OCI-LY1 (cell line): Measurements from ENCODE around the gene CCNT2.

Source experiments
- H2AFZ ChIP-seq: fragments of 200-600 bp; sonication (generic), shearing (Covaris generic); 2 replicates; pipeline ENCODE4 v1.6.0; 2014; ENCODE audit warnings: antibody characterized with exemption, mild to moderate bottlenecking, low read length
- H3F3A ChIP-seq: fragments of 200-600 bp; sonication (generic), shearing (Covaris generic); 2 replicates; pipeline ENCODE4 v1.6.0; 2014; ENCODE audit warnings: mild to moderate bottlenecking, antibody characterized with exemption, low read length, moderate library complexity; ENCODE audit not compliant: insufficient read depth
- H3K27ac ChIP-seq: fragments of 200-600 bp; sonication (generic); 2 replicates; pipeline ENCODE4 v1.5.1; 2014; ENCODE audit warnings: low read length, mixed run types, mild to moderate bottlenecking, low read depth; ENCODE audit not compliant: poor library complexity, severe bottlenecking
- H3K27me3 ChIP-seq: fragments of 200-600 bp; sonication (generic); 2 replicates; pipeline ENCODE4 v1.6.0; 2014; ENCODE audit warnings: antibody characterized with exemption, mild to moderate bottlenecking, low read length, moderate library complexity; ENCODE audit not compliant: insufficient read depth
- H3K36me3 ChIP-seq: fragments of 200-600 bp; sonication (generic); 2 replicates; pipeline ENCODE4 v1.6.1; 2014; ENCODE audit warnings: mild to moderate bottlenecking, antibody characterized with exemption, low read length, moderate library complexity, mixed read lengths; ENCODE audit not compliant: insufficient read depth
- H3K4me1 ChIP-seq: fragments of 200-600 bp; sonication (generic); 2 replicates; pipeline ENCODE4 v1.5.1; 2014; ENCODE audit warnings: mild to moderate bottlenecking, low read length, moderate library complexity; ENCODE audit not compliant: insufficient read depth, severe bottlenecking
- H3K4me2 ChIP-seq: fragments of 200-600 bp; sonication (generic), shearing (Covaris generic); 2 replicates; pipeline ENCODE4 v1.6.1; 2014; ENCODE audit warnings: low read length
- H3K4me3 ChIP-seq: fragments of 200-600 bp; sonication (generic); 2 replicates; pipeline ENCODE4 v1.5.1; 2014; ENCODE audit warnings: low read length, low read depth, mild to moderate bottlenecking, mixed read lengths; ENCODE audit not compliant: poor library complexity, severe bottlenecking
- H3K79me2 ChIP-seq: fragments of 200-600 bp; shearing (Covaris generic); 2 replicates; pipeline ENCODE4 v1.6.1; 2016; ENCODE audit warnings: mixed run types, low read length, mixed read lengths; ENCODE audit not compliant: insufficient read depth
- H3K9ac ChIP-seq: fragments of 200-600 bp; sonication (generic), shearing (Covaris generic); 2 replicates; pipeline ENCODE4 v1.6.1; 2014; ENCODE audit warnings: mild to moderate bottlenecking, low read length, mixed read lengths
- H3K9me2 ChIP-seq: fragments of 200-600 bp; sonication (generic), shearing (Covaris generic); 2 replicates; pipeline ENCODE4 v1.6.1; 2014; ENCODE audit warnings: low read depth, mild to moderate bottlenecking, low read length, mixed read lengths
- H3K9me3 ChIP-seq: fragments of 200-600 bp; shearing (Covaris generic); 2 replicates; pipeline ENCODE4 v1.6.1; 2014; ENCODE audit warnings: low read length, mixed read lengths
- H4K20me1 ChIP-seq: fragments of 200-600 bp; sonication (generic), shearing (Covaris generic); 2 replicates; pipeline ENCODE4 v1.6.0; 2016; ENCODE audit warnings: mild to moderate bottlenecking, low read length; ENCODE audit not compliant: insufficient read depth
- EZH2 ChIP-seq: fragments of 200-600 bp; sonication (generic), shearing (Covaris generic); IDR thresholded peaks from 2 replicates; pipeline ENCODE4 v1.8.0; 2017; ENCODE audit warnings: borderline replicate concordance, mixed run types, mild to moderate bottlenecking, antibody characterized with exemption, low read length, moderate library complexity, mixed read lengths
- TF ChIP-seq, protein P1 (sequence below): fragments of 200-600 bp; sonication (generic), shearing (Covaris generic); IDR thresholded peaks from 2 replicates; pipeline ENCODE4 v1.5.1; 2017; ENCODE audit warnings: mild to moderate bottlenecking, antibody characterized with exemption, low read length, moderate library complexity, mixed read lengths

The CCNT2 gene

DNA sequence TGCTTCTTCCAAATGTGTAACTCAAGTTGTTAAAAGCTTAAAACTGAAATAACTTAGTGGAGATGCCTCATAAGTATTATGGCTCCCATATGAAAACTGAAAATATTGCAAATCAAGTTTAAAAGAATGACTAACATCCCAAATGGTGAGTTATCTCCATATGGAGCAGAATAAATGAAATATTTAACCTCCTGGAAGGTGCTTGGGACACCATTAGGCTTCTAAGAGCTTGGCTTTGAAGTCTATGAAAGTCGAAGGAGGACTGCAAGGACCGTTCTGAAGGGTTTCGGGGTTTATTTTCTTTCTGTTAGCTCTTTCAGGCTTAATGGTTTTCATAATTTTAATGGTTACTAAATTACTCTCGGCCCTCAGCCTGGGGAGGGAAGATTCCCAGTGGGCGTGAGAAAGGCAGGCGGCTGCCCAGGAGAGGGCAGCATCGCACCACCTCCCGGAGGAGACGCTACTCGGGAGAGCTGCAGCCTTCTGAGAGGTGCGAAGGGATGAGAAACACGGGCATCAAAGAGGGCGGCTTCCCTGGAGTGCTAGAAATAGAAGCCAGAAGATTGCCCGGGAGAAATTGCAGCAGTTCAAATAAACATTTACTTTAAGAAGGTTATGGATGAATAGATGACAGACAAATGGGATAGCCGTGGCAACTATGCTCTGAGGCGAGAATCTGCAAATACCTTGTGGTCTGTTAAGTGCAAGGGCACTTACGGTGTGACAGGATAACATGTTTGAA, 85.6 kb downstream of the CCNT2 start:
- H3K27ac ChIP-seq, result no peak overlapping the region
- no peaks in the 10 kb centered on the region for H3K9me2 ChIP-seq
- no peaks in the 10 kb centered on the region for H3K27me3 ChIP-seq
- H3K9ac ChIP-seq, result no peak overlapping the region
- H3K79me2 ChIP-seq, result no peaks in the 10 kb centered on the region
- TF ChIP-seq EZH2, result no peak
- TF ChIP-seq, protein P1, sequence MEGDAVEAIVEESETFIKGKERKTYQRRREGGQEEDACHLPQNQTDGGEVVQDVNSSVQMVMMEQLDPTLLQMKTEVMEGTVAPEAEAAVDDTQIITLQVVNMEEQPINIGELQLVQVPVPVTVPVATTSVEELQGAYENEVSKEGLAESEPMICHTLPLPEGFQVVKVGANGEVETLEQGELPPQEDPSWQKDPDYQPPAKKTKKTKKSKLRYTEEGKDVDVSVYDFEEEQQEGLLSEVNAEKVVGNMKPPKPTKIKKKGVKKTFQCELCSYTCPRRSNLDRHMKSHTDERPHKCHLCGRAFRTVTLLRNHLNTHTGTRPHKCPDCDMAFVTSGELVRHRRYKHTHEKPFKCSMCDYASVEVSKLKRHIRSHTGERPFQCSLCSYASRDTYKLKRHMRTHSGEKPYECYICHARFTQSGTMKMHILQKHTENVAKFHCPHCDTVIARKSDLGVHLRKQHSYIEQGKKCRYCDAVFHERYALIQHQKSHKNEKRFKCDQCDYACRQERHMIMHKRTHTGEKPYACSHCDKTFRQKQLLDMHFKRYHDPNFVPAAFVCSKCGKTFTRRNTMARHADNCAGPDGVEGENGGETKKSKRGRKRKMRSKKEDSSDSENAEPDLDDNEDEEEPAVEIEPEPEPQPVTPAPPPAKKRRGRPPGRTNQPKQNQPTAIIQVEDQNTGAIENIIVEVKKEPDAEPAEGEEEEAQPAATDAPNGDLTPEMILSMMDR, result peak; percentile 93
- H3K36me3 ChIP-seq, result no peaks in the 10 kb centered on the region
- H4K20me1 ChIP-seq, result no peaks in the 10 kb centered on the region
- no peaks in the 10 kb centered on the region for H3K9me3 ChIP-seq
- H3K4me2 ChIP-seq, result no peak overlapping the region
- H3F3A ChIP-seq, result no peaks in the 10 kb centered on the region
- no peak overlapping the region for H3K4me3 ChIP-seq
- H3K4me1 ChIP-seq, result peaks cover 4% of the 10 kb centered on the region
- no peak overlapping the region for H2AFZ ChIP-seq

DNA sequence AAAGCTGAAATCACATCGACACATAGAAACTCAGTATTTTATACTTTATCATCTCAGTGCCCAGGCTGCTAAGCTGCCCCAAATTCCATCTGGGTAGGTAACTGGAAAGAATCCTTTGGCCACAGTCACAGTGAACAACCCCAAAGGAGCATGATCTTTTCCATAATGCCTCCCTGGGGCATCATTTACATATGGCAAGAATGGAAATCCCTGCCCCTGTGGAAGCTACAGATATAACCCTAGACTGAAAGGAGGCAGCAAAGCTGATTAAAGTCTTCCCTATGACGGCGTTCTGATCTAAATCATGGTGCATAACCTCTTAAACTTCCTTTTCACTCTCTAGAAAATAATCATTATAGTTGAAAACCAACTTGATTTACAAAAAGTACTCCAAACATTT, 87.1 kb downstream of the CCNT2 start:
- H3K4me2 ChIP-seq, result no peak overlapping the region
- no peaks in the 10 kb centered on the region for H3F3A ChIP-seq
- TF ChIP-seq EZH2, result no peak
- TF ChIP-seq, protein P1, result no peak
- no peak overlapping the region for H3K4me3 ChIP-seq
- H3K4me1 ChIP-seq, result peaks cover 4% of the 10 kb centered on the region
- no peak overlapping the region for H3K9ac ChIP-seq
- H3K27ac ChIP-seq, result no peak overlapping the region
- H3K9me3 ChIP-seq, result no peaks in the 10 kb centered on the region
- no peaks in the 10 kb centered on the region for H3K9me2 ChIP-seq
- no peaks in the 10 kb centered on the region for H4K20me1 ChIP-seq
- H2AFZ ChIP-seq, result no peak overlapping the region
- H3K79me2 ChIP-seq, result no peaks in the 10 kb centered on the region
- H3K27me3 ChIP-seq, result no peaks in the 10 kb centered on the region
- H3K36me3 ChIP-seq, result no peaks in the 10 kb centered on the region
